ENCODE measurements around the gene TRPC5OS. TPM values are rescaled to one million over a fixed set of nuclear protein-coding genes. Genes with fewer than 3 reads are reported as not detected.

Gene TRPC5OS
- total RNA-seq: not detected in 2 replicates

GRCh38 chrX:111875881-111876280 is at the start of gene TRPC5OS:
Gene TRPC5OS, plus strand, starts transcription at chrX:111876181. Its CDS starts 25,669 bp downstream, at chrX:111901850.

Other genes with a start within 250 kb of the TRPC5OS start
- 46.5 and 51.3 TPM in 2 replicates for gene ALG13, start 195.0 kb upstream of the TRPC5OS start, total RNA-seq
- not detected in 2 replicates for gene TRPC5, start 206.6 kb downstream of the TRPC5OS start, total RNA-seq
- gene RTL4, start 206.8 kb downstream of the TRPC5OS start, total RNA-seq: not detected in 2 replicates

Data from vein endothelial cell (primary cell).